ENCODE results near the gene FLNB. TPM values are rescaled to one million over a fixed set of nuclear protein-coding genes. Genes with fewer than 3 reads are reported as not detected.

The FLNB gene
- total and polyA plus RNA-seq, 9 of the 15 experiments (the other 6 are each of a cell fraction or from before 2014, with no cell fraction given) = 9.4 to 48.1 (median 25.6) TPM

DNA sequence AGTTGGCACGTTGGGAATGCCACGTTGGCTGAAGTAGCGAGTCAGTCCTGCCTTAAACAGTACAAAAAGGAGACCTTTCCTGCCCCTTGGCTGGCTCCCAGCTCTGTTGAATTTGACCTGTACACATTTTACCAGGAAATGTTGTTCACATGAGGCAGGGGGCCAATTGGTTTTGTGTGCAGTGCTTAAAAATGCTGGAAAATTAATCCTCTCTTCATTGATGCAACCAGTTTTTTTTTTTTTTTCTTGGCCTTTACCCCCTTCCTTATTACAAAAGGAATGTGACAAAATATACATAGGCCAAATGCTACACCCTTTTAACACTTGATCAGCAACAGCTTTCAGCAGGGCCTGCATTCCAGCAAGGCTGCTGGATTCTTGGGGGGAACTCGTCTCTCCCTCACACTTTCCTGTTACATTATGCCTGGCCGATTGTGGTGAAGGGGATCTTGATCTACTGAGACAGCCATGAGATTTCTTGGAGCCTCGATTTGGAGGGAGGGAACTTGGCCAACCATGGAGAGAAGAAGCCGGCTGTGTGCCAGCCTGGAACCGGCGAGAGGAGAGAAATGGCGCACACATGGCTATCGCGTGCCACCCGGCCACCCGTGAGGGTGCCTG is 109.4 kb downstream of the FLNB start (continued):
- no peak for TF ChIP-seq ZNF77 (CRISPR knock-in tag; IDR thresholded peaks at IDR 0.05)

DNA sequence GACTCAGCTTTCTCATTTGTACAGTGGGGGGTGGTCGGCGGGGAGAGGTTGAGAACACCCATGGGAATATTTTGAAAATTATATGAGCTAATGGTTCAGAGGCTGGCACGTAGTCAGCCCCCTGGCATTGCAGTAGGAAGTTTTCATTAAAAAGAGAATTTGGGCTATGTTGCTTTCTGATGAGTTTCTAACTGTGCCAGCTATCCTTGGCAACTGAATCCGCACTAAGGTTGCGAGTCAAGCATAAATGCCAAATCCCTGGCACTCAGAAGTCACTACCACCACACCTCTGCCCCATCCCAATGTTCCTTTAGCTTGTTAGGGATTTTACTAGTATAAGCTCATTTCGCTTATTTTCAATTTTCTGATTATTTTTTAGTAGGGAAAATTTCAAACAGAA is 111.0 kb downstream of the FLNB start:
- Histone ChIP-seq H3K27me3 (ENCODE audit: control insufficient read depth in 2 of 2, insufficient read depth in 2 of 2, low read length in 2 of 2) (no peaks in the 10 kb centered on the region), H3K4me2 (ENCODE audit: insufficient read depth, low read length) (no peak overlapping the region), H2AFZ (ENCODE audit: low read depth, low read length) (no peak overlapping the region), H3K36me3 (ENCODE audit: control insufficient read depth, insufficient read depth, low read length) (peaks cover 62% of the 10 kb centered on the region; the same call in 2 of the 3 replicates), H4K20me1 (replicated peaks; ENCODE audit: control insufficient read depth, insufficient read depth, low read length) (no peaks in the 10 kb centered on the region), H3K9ac (ENCODE audit: insufficient read depth in 1 of 2, low read depth in 2 of 2, low read length in 2 of 2) (no peak overlapping the region), H3K9me1 (ENCODE audit: control insufficient read depth, insufficient read depth, low read length) (no peaks in the 10 kb centered on the region), H3K9me3 (replicated peaks; ENCODE audit: control insufficient read depth, insufficient read depth, low read depth, low read length) (no peaks in the 10 kb centered on the region), H3K79me2 (ENCODE audit: control insufficient read depth, insufficient read depth, low read length) (no peaks in the 10 kb centered on the region), H3K4me1 (replicated peaks in 1 of 2; ENCODE audit: control insufficient read depth in 2 of 2, insufficient read depth in 2 of 2, low read length in 2 of 2) (no peaks in the 10 kb centered on the region; a peak in 1 of 5 replicates), H3K27ac (ENCODE audit: extremely low read depth, low read depth, low read length) (no peak overlapping the region), H3K4me3 (no peak overlapping the region)
- in situ Hi-C loops (cut with MboI) (no loop called here), intact Hi-C loops (cut with micrococcal nuclease) (no loop called here)
- CTCF ChIA-PET (ENCODE audit: low intra/inter-chr PET ratio) = no interaction called here
- DNase-seq (ENCODE audit: extremely low read depth in 1 of 4, low spot score in 3 of 4) (no peak), ATAC-seq (no peak), FAIRE-seq (no peak)
- TF ChIP-seq, protein P1, sequence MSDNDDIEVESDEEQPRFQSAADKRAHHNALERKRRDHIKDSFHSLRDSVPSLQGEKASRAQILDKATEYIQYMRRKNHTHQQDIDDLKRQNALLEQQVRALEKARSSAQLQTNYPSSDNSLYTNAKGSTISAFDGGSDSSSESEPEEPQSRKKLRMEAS (CRISPR knock-in tag; IDR thresholded peaks at IDR 0.05) = no peak
- TF ChIP-seq TAF9B (IDR thresholded peaks at IDR 0.05; ENCODE audit: partially characterized antibody) = no peak
- no peak for TF ChIP-seq CREBBP (IDR thresholded peaks at IDR 0.05; ENCODE audit: low read depth, low read length)
- no peak for TF ChIP-seq HDAC2 (IDR thresholded peaks at IDR 0.05)
- TF ChIP-seq, protein P2, sequence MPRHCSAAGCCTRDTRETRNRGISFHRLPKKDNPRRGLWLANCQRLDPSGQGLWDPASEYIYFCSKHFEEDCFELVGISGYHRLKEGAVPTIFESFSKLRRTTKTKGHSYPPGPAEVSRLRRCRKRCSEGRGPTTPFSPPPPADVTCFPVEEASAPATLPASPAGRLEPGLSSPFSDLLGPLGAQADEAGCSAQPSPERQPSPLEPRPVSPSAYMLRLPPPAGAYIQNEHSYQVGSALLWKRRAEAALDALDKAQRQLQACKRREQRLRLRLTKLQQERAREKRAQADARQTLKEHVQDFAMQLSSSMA (CRISPR knock-in tag; IDR thresholded peaks at IDR 0.05) = no peak
- no peak for TF ChIP-seq ATF7 (IDR thresholded peaks at IDR 0.05)
- no peak for TF ChIP-seq KDM4B (IDR thresholded peaks at IDR 0.05; ENCODE audit: borderline replicate concordance in 2 of 2, low read depth in 1 of 2)
- TF ChIP-seq ZNF75A (CRISPR knock-in tag; IDR thresholded peaks at IDR 0.05) = no peak
- TF ChIP-seq CBX8 (IDR thresholded peaks at IDR 0.05; ENCODE audit: borderline replicate concordance, extremely low read depth, low read depth, low read length, poor library complexity, severe bottlenecking) = no peak
- TF ChIP-seq ZNF140 (CRISPR knock-in tag; IDR thresholded peaks at IDR 0.05) = no peak
- TF ChIP-seq KDM1A (IDR thresholded peaks at IDR 0.05) = no peak
- TF ChIP-seq KLF10 (CRISPR knock-in tag; IDR thresholded peaks at IDR 0.05) = no peak
- WGBS (ENCODE audit: insufficient coverage, low coverage, missing lambda C conversion rate) = 85% methylated on average over 6 of the region's 6 CpGs
- POLR2A ChIA-PET = no interaction called here
- BruUV-seq (replicated peaks) = no TSS peak

All from K562 (cell line).